GM18517 (cell line): ENCODE data around the gene CMSS1.
A peak's percentile ranks its signal among the peaks of the same experiment; 100 is the strongest.

Source experiments
- ATAC-seq: cut with Tn5 transposase; IDR thresholded peaks from one replicate; pipeline ENCODE4 v1.9.1; 2021; ENCODE audit warnings: mild to moderate bottlenecking, moderate library complexity; ENCODE audit not compliant: unreplicated experiment

The CMSS1 gene

GRCh38 chr3:99928771-99929744 lies 111.4 kb downstream of the CMSS1 start:
- ATAC-seq = no peak

GRCh38 chr3:99929745-99930139 lies 112.1 kb downstream of the CMSS1 start:
- no peak for ATAC-seq

GRCh38 chr3:99931059-99931458 lies 113.4 kb downstream of the CMSS1 start:
- no peak for ATAC-seq

- ATAC-seq = no peak
Observed at GRCh38 chr3:99933971-99934750, 116.5 kb downstream of the CMSS1 start.

GRCh38 chr3:99934975-99935797 lies 117.5 kb downstream of the CMSS1 start:
- ATAC-seq = no peak

- ATAC-seq = peak; percentile 48
Observed at GRCh38 chr3:99938270-99938911, 120.7 kb downstream of the CMSS1 start.

- ATAC-seq = no peak
Observed at GRCh38 chr3:99939876-99940275, 122.2 kb downstream of the CMSS1 start.

- ATAC-seq = no peak
Observed at GRCh38 chr3:99940350-99940749, 122.7 kb downstream of the CMSS1 start.

GRCh38 chr3:99941211-99941610 lies 123.5 kb downstream of the CMSS1 start:
- no peak for ATAC-seq

GRCh38 chr3:99943931-99944761 lies 126.5 kb downstream of the CMSS1 start:
- ATAC-seq = no peak

- ATAC-seq = no peak
Observed at GRCh38 chr3:99945328-99945995, 127.8 kb downstream of the CMSS1 start.

- no peak for ATAC-seq
Observed at GRCh38 chr3:99947356-99947755, 129.7 kb downstream of the CMSS1 start.

GRCh38 chr3:99948467-99949089 lies 130.9 kb downstream of the CMSS1 start:
- ATAC-seq = no peak

GRCh38 chr3:99949956-99950670 lies 132.5 kb downstream of the CMSS1 start:
- no peak for ATAC-seq

- no peak for ATAC-seq
Observed at GRCh38 chr3:99950921-99951320, 133.3 kb downstream of the CMSS1 start.

- ATAC-seq = no peak
Observed at GRCh38 chr3:99951701-99952100, 134.0 kb downstream of the CMSS1 start.

GRCh38 chr3:99952306-99952705 lies 134.6 kb downstream of the CMSS1 start:
- no peak for ATAC-seq

GRCh38 chr3:99953596-99953995 lies 135.9 kb downstream of the CMSS1 start:
- no peak for ATAC-seq
